Measurements from ENCODE around the gene LOXL1. TPM values are rescaled to one million over a fixed set of nuclear protein-coding genes. Genes with fewer than 3 reads are reported as not detected.

Gene LOXL1
- total RNA-seq, 1 donor from 2014 or later: 29.0 TPM

GRCh38 chr15:73923488-73924164 is 2.6 kb upstream of the LOXL1 start:
- H3K9me3 ChIP-seq: no peaks in the 10 kb centered on the region
- H3K27ac ChIP-seq: peak overlapping the region; percentile 87
- H3K27me3 ChIP-seq: no peaks in the 10 kb centered on the region
- intact Hi-C loops (cut with DNase I): loop anchor here (2.0 kb wide), 1 partner anchor 27 kb away; no protein-coding TSS in a partner anchor
- no peak overlapping the region for H3K4me3 ChIP-seq
- H3K4me1 ChIP-seq: peaks cover 61% of the 10 kb centered on the region
- no peak for DNase-seq (ENCODE audit: extremely low spot score in 2 of 2)
- TF ChIP-seq POLR2AphosphoS5 (IDR thresholded peaks at IDR 0.05; ENCODE audit: insufficient read depth in 1 of 2, low read depth in 1 of 2) (no peak), CTCF (IDR thresholded peaks at IDR 0.05) (no peak), POLR2A (IDR thresholded peaks at IDR 0.05) (no peak)
- H3K36me3 ChIP-seq: no peaks in the 10 kb centered on the region

- peaks cover 68% of the 10 kb centered on the region for H3K4me1 ChIP-seq
- TF ChIP-seq POLR2A (IDR thresholded peaks at IDR 0.05) (no peak), POLR2AphosphoS5 (IDR thresholded peaks at IDR 0.05; ENCODE audit: insufficient read depth in 1 of 2, low read depth in 1 of 2) (peak; percentile 57 to 75)
- no peaks in the 10 kb centered on the region for H3K27me3 ChIP-seq
- H3K27ac ChIP-seq: peak overlapping the region; percentile 87
- no peaks in the 10 kb centered on the region for H3K9me3 ChIP-seq
- intact Hi-C loops (cut with DNase I): loop anchor here (2.0 kb wide), 1 partner anchor 26 kb away; no protein-coding TSS in a partner anchor
- H3K4me3 ChIP-seq: no peak overlapping the region
- no peaks in the 10 kb centered on the region for H3K36me3 ChIP-seq
- no peak for DNase-seq (ENCODE audit: extremely low spot score in 2 of 2)
Observed at GRCh38 chr15:73924171-73924921, 1.9 kb upstream of the LOXL1 start.

- Histone ChIP-seq H3K9me3 (no peaks in the 10 kb centered on the region), H3K4me1 (peaks cover 83% of the 10 kb centered on the region), H3K36me3 (no peaks in the 10 kb centered on the region), H3K27ac (peak overlapping the region; percentile 87), H3K27me3 (no peaks in the 10 kb centered on the region), H3K4me3 (peak overlapping the region; percentile 72 to 75)
- DNase-seq (ENCODE audit: extremely low spot score in 2 of 2): no peak
- intact Hi-C loops (cut with DNase I): loop anchor here (2.0 kb wide), 1 partner anchor 25 kb away; no protein-coding TSS in a partner anchor
- no peak for TF ChIP-seq CTCF (IDR thresholded peaks at IDR 0.05)
- no peak for TF ChIP-seq POLR2A (IDR thresholded peaks at IDR 0.05)
- no peak for TF ChIP-seq POLR2AphosphoS5 (IDR thresholded peaks at IDR 0.05; ENCODE audit: insufficient read depth in 1 of 2, low read depth in 1 of 2)
Observed at GRCh38 chr15:73925848-73926218, 429 bp upstream of the LOXL1 start.

GRCh38 chr15:73927003-73927475 is 777 bp downstream of the LOXL1 start:
- TF ChIP-seq CTCF (IDR thresholded peaks at IDR 0.05) (no peak), POLR2A (IDR thresholded peaks at IDR 0.05) (no peak), POLR2AphosphoS5 (IDR thresholded peaks at IDR 0.05; ENCODE audit: insufficient read depth in 1 of 2, low read depth in 1 of 2) (no peak)
- Histone ChIP-seq H3K4me1 (peaks cover 80% of the 10 kb centered on the region), H3K36me3 (no peaks in the 10 kb centered on the region), H3K9me3 (no peaks in the 10 kb centered on the region), H3K27me3 (no peaks in the 10 kb centered on the region), H3K4me3 (peak overlapping the region; percentile 72 to 75), H3K27ac (peak overlapping the region; percentile 87)
- DNase-seq (ENCODE audit: extremely low spot score in 2 of 2): no peak
- intact Hi-C loops (cut with DNase I): no loop called here

GRCh38 chr15:73927476-73928240 is 1.4 kb downstream of the LOXL1 start:
- Histone ChIP-seq H3K36me3 (no peaks in the 10 kb centered on the region), H3K9me3 (no peaks in the 10 kb centered on the region), H3K4me1 (peaks cover 74% of the 10 kb centered on the region), H3K27ac (peak overlapping the region; percentile 87), H3K4me3 (peak overlapping the region; percentile 72 to 75), H3K27me3 (no peaks in the 10 kb centered on the region)
- TF ChIP-seq CTCF (IDR thresholded peaks at IDR 0.05) (peak in 2 of 3 experiments; percentile 27 to 44), POLR2AphosphoS5 (IDR thresholded peaks at IDR 0.05; ENCODE audit: insufficient read depth in 1 of 2, low read depth in 1 of 2) (peak in 1 of 2 donors; percentile 25), POLR2A (IDR thresholded peaks at IDR 0.05) (no peak)
- intact Hi-C loops (cut with DNase I): no loop called here
- DNase-seq (ENCODE audit: extremely low spot score in 2 of 2): no peak

Data from vagina (tissue), 2 donors.